Stimulated activated CD4-positive, alpha-beta T cell treated with anti-CD3 and anti-CD28 coated beads, Interleukin-15, amount 100 ng/mL, for 24 hours (primary cell): Measurements from ENCODE around the gene SLC8B1.

Experiments used
- DNase-seq: peaks from one replicate; pipeline ENCODE4 v3.0.0-alpha.2; 2020

Gene SLC8B1

GRCh38 chr12:113267621-113268020, 67.3 kb downstream of the SLC8B1 start:
- DNase-seq: no peak

GRCh38 chr12:113266106-113266895, 68.6 kb downstream of the SLC8B1 start:
- DNase-seq: no peak

- no peak for DNase-seq
Measured at GRCh38 chr12:113263431-113263963, 71.4 kb downstream of the SLC8B1 start.

- DNase-seq: no peak
Measured at GRCh38 chr12:113262710-113263109, 72.2 kb downstream of the SLC8B1 start.

GRCh38 chr12:113261847-113262470, 73.0 kb downstream of the SLC8B1 start:
- DNase-seq: peak; percentile 58

- DNase-seq: no peak
Measured at GRCh38 chr12:113260636-113261300, 74.1 kb downstream of the SLC8B1 start.

GRCh38 chr12:113260127-113260526, 74.8 kb downstream of the SLC8B1 start:
- DNase-seq: no peak

- no peak for DNase-seq
Measured at GRCh38 chr12:113257564-113257963, 77.3 kb downstream of the SLC8B1 start.

GRCh38 chr12:113254298-113254697, 80.6 kb downstream of the SLC8B1 start:
- no peak for DNase-seq

- DNase-seq: no peak
Measured at GRCh38 chr12:113253532-113254285, 81.2 kb downstream of the SLC8B1 start.

GRCh38 chr12:113252494-113252893, 82.4 kb downstream of the SLC8B1 start:
- DNase-seq: no peak

GRCh38 chr12:113251404-113252070, 83.4 kb downstream of the SLC8B1 start:
- DNase-seq: no peak

- no peak for DNase-seq
Measured at GRCh38 chr12:113250045-113250444, 84.9 kb downstream of the SLC8B1 start.

- no peak for DNase-seq
Measured at GRCh38 chr12:113249546-113249945, 85.4 kb downstream of the SLC8B1 start.

GRCh38 chr12:113248842-113249435, 86.0 kb downstream of the SLC8B1 start:
- DNase-seq: no peak
